DOHH2 (cell line): ENCODE results near the gene RASSF3.

ENCODE experiments used
- H3F3A ChIP-seq: fragments of 200-600 bp; sonication (generic), shearing (Covaris generic); 2 replicates; pipeline ENCODE4 v1.6.0; 2016; ENCODE audit warnings: antibody characterized with exemption, mild to moderate bottlenecking; ENCODE audit not compliant: control insufficient read depth, insufficient read depth
- H3K27ac ChIP-seq: fragments of 200-600 bp; sonication (generic); 2 replicates; pipeline ENCODE4 v1.5.1; 2014; ENCODE audit warnings: low read depth, mild to moderate bottlenecking, low read length, moderate library complexity
- H3K27me3 ChIP-seq: fragments of 200-600 bp; sonication (generic); 2 replicates; pipeline ENCODE4 v1.6.1; 2014; ENCODE audit warnings: mild to moderate bottlenecking, low read length, mixed read lengths; ENCODE audit not compliant: control insufficient read depth
- H3K36me3 ChIP-seq: fragments of 200-600 bp; sonication (generic); 2 replicates; pipeline ENCODE4 v1.6.1; 2014; ENCODE audit warnings: mild to moderate bottlenecking, low read length, moderate library complexity, mixed read lengths; ENCODE audit not compliant: control insufficient read depth
- H3K4me1 ChIP-seq: fragments of 200-600 bp; sonication (generic); 2 replicates; pipeline ENCODE4 v1.6.1; 2014; ENCODE audit warnings: mild to moderate bottlenecking, low read length, mixed read lengths; ENCODE audit not compliant: control insufficient read depth
- H3K4me2 ChIP-seq: fragments of 200-600 bp; sonication (generic); 2 replicates; pipeline ENCODE4 v1.6.0; 2014; ENCODE audit warnings: mild to moderate bottlenecking, low read length, moderate library complexity
- H3K4me3 ChIP-seq: fragments of 200-600 bp; sonication (generic); 2 replicates; pipeline ENCODE4 v1.5.1; 2014; ENCODE audit warnings: mild to moderate bottlenecking, low read length, mixed read lengths
- H3K79me2 ChIP-seq: fragments of 200-600 bp; sonication (generic); 2 replicates; pipeline ENCODE4 v1.6.1; 2014; ENCODE audit warnings: mild to moderate bottlenecking, low read length, mixed read lengths; ENCODE audit not compliant: control insufficient read depth
- H3K9me2 ChIP-seq: fragments of 200-600 bp; sonication (generic); replicated peaks from 2 replicates; pipeline ENCODE4 v1.6.1; 2014; ENCODE audit warnings: mild to moderate bottlenecking, low read length, mixed read lengths; ENCODE audit not compliant: control insufficient read depth
- H3K9me3 ChIP-seq: fragments of 200-600 bp; sonication (generic); 2 replicates; pipeline ENCODE4 v1.6.1; 2014; ENCODE audit warnings: antibody characterized with exemption, low read length, mixed read lengths; ENCODE audit not compliant: control insufficient read depth, insufficient read depth
- H4K20me1 ChIP-seq: fragments of 200-600 bp; sonication (generic); 2 replicates; pipeline ENCODE4 v1.6.0; 2014; ENCODE audit warnings: low read depth, mild to moderate bottlenecking, antibody characterized with exemption, low read length, moderate library complexity; ENCODE audit not compliant: control insufficient read depth, insufficient read depth
- EZH2phosphoT487 ChIP-seq: fragments of 200-600 bp; sonication (generic); IDR thresholded peaks from 2 replicates; pipeline ENCODE4 v1.6.1; 2017; ENCODE audit warnings: borderline replicate concordance, mild to moderate bottlenecking, antibody characterized with exemption, low read length, moderate library complexity, mixed read lengths
- TF ChIP-seq, protein P1 (sequence below): fragments of 200-600 bp; sonication (generic); IDR thresholded peaks from one replicate; pipeline ENCODE4 v1.5.1; 2014; ENCODE audit warnings: antibody characterized with exemption, mild to moderate bottlenecking, low read depth, low read length; ENCODE audit not compliant: poor library complexity, severe bottlenecking

The RASSF3 gene

GRCh38 chr12:64733857-64734256, 123.6 kb downstream of the RASSF3 start:
- Histone ChIP-seq H3K4me2 (no peak overlapping the region), H3K4me1 (peaks cover 24% of the 10 kb centered on the region), H4K20me1 (no peaks in the 10 kb centered on the region), H3F3A (0 out of 2 replicates have a peak, but pooled peaks cover 4% of the 10 kb centered on the region), H3K4me3 (no peak overlapping the region), H3K9me2 (no peaks in the 10 kb centered on the region), H3K27me3 (no peaks in the 10 kb centered on the region), H3K36me3 (peaks cover 7% of the 10 kb centered on the region; the same call in 1 of the 2 replicates), H3K27ac (no peak overlapping the region), H3K79me2 (no peaks in the 10 kb centered on the region), H3K9me3 (no peaks in the 10 kb centered on the region)
- TF ChIP-seq, protein P1, sequence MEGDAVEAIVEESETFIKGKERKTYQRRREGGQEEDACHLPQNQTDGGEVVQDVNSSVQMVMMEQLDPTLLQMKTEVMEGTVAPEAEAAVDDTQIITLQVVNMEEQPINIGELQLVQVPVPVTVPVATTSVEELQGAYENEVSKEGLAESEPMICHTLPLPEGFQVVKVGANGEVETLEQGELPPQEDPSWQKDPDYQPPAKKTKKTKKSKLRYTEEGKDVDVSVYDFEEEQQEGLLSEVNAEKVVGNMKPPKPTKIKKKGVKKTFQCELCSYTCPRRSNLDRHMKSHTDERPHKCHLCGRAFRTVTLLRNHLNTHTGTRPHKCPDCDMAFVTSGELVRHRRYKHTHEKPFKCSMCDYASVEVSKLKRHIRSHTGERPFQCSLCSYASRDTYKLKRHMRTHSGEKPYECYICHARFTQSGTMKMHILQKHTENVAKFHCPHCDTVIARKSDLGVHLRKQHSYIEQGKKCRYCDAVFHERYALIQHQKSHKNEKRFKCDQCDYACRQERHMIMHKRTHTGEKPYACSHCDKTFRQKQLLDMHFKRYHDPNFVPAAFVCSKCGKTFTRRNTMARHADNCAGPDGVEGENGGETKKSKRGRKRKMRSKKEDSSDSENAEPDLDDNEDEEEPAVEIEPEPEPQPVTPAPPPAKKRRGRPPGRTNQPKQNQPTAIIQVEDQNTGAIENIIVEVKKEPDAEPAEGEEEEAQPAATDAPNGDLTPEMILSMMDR: no peak
- TF ChIP-seq EZH2phosphoT487: no peak

DNA sequence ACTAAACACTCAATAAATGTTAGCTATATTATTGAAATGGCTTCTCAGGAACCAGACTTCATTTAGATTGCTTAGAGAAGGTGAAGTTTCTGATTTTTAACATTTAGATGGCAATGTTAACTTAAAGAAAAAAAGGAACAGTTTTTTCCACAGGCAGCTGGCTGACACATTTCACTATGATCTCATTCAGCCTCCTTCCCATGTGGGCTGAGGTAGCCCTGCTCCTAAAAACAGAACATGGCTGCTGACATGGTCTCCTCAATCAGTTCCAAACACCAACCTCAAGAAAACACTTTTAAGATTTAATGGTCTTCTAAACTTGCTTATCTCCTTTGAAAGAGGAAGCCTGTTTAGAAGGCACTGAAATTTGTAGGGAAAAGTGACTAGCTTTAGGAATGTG, 125.1 kb downstream of the RASSF3 start:
- Histone ChIP-seq H3K9me3 (no peaks in the 10 kb centered on the region), H3K4me1 (peaks cover 17% of the 10 kb centered on the region), H3K4me3 (no peak overlapping the region), H3K79me2 (no peaks in the 10 kb centered on the region), H4K20me1 (no peaks in the 10 kb centered on the region), H3K36me3 (peaks cover 17% of the 10 kb centered on the region), H3K27me3 (no peaks in the 10 kb centered on the region), H3K9me2 (no peaks in the 10 kb centered on the region), H3K27ac (no peak overlapping the region), H3K4me2 (no peak overlapping the region), H3F3A (0 out of 2 replicates have a peak, but pooled peaks cover 4% of the 10 kb centered on the region)
- TF ChIP-seq EZH2phosphoT487: no peak
- TF ChIP-seq, protein P1: no peak

GRCh38 chr12:64736771-64737170, 126.5 kb downstream of the RASSF3 start:
- H4K20me1 ChIP-seq: no peaks in the 10 kb centered on the region
- peaks cover 17% of the 10 kb centered on the region for H3K36me3 ChIP-seq
- H3K27ac ChIP-seq: no peak overlapping the region
- no peaks in the 10 kb centered on the region for H3K27me3 ChIP-seq
- TF ChIP-seq, protein P1: no peak
- TF ChIP-seq EZH2phosphoT487: no peak
- peaks cover 11% of the 10 kb centered on the region for H3K4me1 ChIP-seq
- H3F3A ChIP-seq: no peaks in the 10 kb centered on the region
- no peak overlapping the region for H3K4me3 ChIP-seq
- no peaks in the 10 kb centered on the region for H3K79me2 ChIP-seq
- no peak overlapping the region for H3K4me2 ChIP-seq
- H3K9me2 ChIP-seq: no peaks in the 10 kb centered on the region
- H3K9me3 ChIP-seq: no peaks in the 10 kb centered on the region
